Natural killer cell (primary cell): ENCODE results near the gene USPL1. TPM values are rescaled to one million over a fixed set of nuclear protein-coding genes. Genes with fewer than 3 reads are reported as not detected.

Experiments used
- ATAC-seq, 3 donors: fragments of 150-1000 bp in 2 of 3; fragments of 200-7000 bp in 1 of 3; cut with Tn5 transposase; 1 replicate in 1 of 3; 2 replicates in 2 of 3; pipeline ENCODE4 v1.10.0; 2021; ENCODE audit warnings: mild to moderate bottlenecking in 2 of 3, moderate library complexity in 2 of 3
- DNase-seq, 2 donors: peaks; one replicate each; pipeline versions ENCODE4 v3.0.0 to v3.0.0-alpha.2; 2013 to 2021; ENCODE audit warnings: mixed read lengths in 1 of 2
- H3K27ac ChIP-seq: one replicate; pipeline ENCODE4 v1.5.1; 2013; ENCODE audit warnings: mild to moderate bottlenecking, low read length
- H3K27me3 ChIP-seq: one replicate; pipeline ENCODE4 v1.6.1; 2013; ENCODE audit warnings: low read length; ENCODE audit not compliant: control insufficient read depth, insufficient read depth
- H3K36me3 ChIP-seq: one replicate; pipeline ENCODE4 v1.6.1; 2013; ENCODE audit warnings: low read length; ENCODE audit not compliant: control insufficient read depth, insufficient read depth
- H3K4me1 ChIP-seq: one replicate; pipeline ENCODE4 v1.6.1; 2013; ENCODE audit warnings: low read length; ENCODE audit not compliant: control insufficient read depth, insufficient read depth
- H3K4me3 ChIP-seq: one replicate; pipeline ENCODE4 v1.5.1; 2013; ENCODE audit warnings: low read length
- H3K9me3 ChIP-seq: one replicate; pipeline ENCODE4 v1.6.1; 2013; ENCODE audit warnings: low read length; ENCODE audit not compliant: control insufficient read depth, insufficient read depth
- H3K27ac Mint-ChIP-seq, 2 donors: one replicate each; pipeline ENCODE4 v1.8.0; 2022; ENCODE audit warnings: mild to moderate bottlenecking in 2 of 2, mixed read lengths in 2 of 2, moderate library complexity in 1 of 2
- H3K27me3 Mint-ChIP-seq, 2 donors: one replicate each; pipeline ENCODE4 v1.8.0; 2022; ENCODE audit warnings: low read depth in 2 of 2, mixed read lengths in 2 of 2
- H3K36me3 Mint-ChIP-seq: one replicate; pipeline ENCODE4 v1.8.0; 2022; ENCODE audit warnings: mixed read lengths
- H3K4me1 Mint-ChIP-seq, 2 donors: one replicate each; pipeline ENCODE4 v1.8.0; 2022; ENCODE audit warnings: mixed read lengths in 2 of 2
- H3K4me3 Mint-ChIP-seq: one replicate; pipeline ENCODE4 v1.8.0; 2022; ENCODE audit warnings: mild to moderate bottlenecking, moderate library complexity, mixed read lengths
- H3K9me3 Mint-ChIP-seq, 2 donors: one replicate each; pipeline ENCODE4 v1.8.0; 2022; ENCODE audit warnings: mixed read lengths in 2 of 2
- CTCF ChIP-seq: fragments of 200-600 bp; IDR thresholded peaks from one replicate; pipeline ENCODE4 v1.8.0; 2022; ENCODE audit warnings: antibody characterized with exemption
- WGBS: methylation state at CpG from one replicate; pipeline ENCODE4 v1.1.7; 2013; ENCODE audit warnings: missing lambda C conversion rate; ENCODE audit not compliant: insufficient coverage; 5-methylcytosine and 5-hydroxymethylcytosine counted together
- intact Hi-C: fragments of 100-400 bp; cut with micrococcal nuclease; formaldehyde crosslinking; loops from one replicate; pipeline ENCODE4 v1.14.2; 2022
- total RNA-seq, 4 donors: library from RNA; stranded (reverse); fragments of 120-200 nt in 1 of 4; gene quantifications; one replicate each; pipeline versions ENCODE4 v1.2.3 to v1.2.4, GENCODE V29; 2013 to 2022

Gene USPL1
- total RNA-seq, 3 donors from 2014 or later (not counting 1 experiment from before 2014, with no cell fraction given) = 34.8 to 39.0 (median 36.9) TPM

DNA sequence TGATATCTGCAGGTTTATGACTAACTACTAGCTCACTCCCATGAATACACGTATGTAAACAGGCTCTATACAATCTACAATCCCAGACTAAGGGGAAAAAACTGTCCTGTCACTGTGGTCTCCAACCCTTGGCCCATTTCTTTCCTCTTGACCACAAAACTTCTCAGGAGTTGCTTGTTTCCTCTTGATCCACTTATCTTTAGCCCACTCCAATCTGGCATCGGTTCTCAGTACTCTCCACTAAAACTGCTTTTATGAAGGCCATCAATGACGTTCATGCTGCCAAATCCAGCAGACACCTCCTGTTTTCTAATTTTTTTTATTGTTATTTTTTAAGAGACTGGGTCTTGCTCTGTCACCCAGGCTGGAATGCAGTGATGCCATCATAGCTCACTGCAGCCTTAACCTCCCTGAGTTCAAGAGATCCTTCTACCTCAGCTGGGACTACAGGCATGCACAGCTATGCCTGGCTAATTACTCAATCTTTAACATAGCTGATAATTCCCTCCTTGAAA is 31.9 kb upstream of the USPL1 start:
- WGBS = 35% methylated on average over 3 of the region's 3 CpGs
- no peak overlapping the region for H3K4me3 Mint-ChIP-seq
- H3K27me3 Mint-ChIP-seq = peaks cover 9 to 15% of the 10 kb centered on the region in 2 donors
- H3K36me3 Mint-ChIP-seq = no peaks in the 10 kb centered on the region
- no peak for TF ChIP-seq CTCF
- Histone ChIP-seq H3K4me1 (no peaks in the 10 kb centered on the region), H3K27ac (no peak overlapping the region), H3K36me3 (no peaks in the 10 kb centered on the region), H3K4me3 (no peak overlapping the region), H3K27me3 (no peaks in the 10 kb centered on the region), H3K9me3 (no peaks in the 10 kb centered on the region)
- H3K27ac Mint-ChIP-seq = no peak overlapping the region
- DNase-seq = no peak
- H3K9me3 Mint-ChIP-seq = no peaks in the 10 kb centered on the region
- ATAC-seq = no peak
- intact Hi-C loops = no loop called here
- no peaks in the 10 kb centered on the region for H3K4me1 Mint-ChIP-seq

- Mint-ChIP-seq H3K36me3 (no peaks in the 10 kb centered on the region), H3K27ac (no peak overlapping the region), H3K27me3 (peaks cover 9 to 11% of the 10 kb centered on the region in 2 donors), H3K4me1 (no peaks in the 10 kb centered on the region), H3K9me3 (no peaks in the 10 kb centered on the region), H3K4me3 (no peak overlapping the region)
- TF ChIP-seq CTCF = no peak
- no peak for DNase-seq
- intact Hi-C loops = no loop called here
- H3K4me3 ChIP-seq = no peak overlapping the region
- H3K4me1 ChIP-seq = no peaks in the 10 kb centered on the region
- H3K36me3 ChIP-seq = no peaks in the 10 kb centered on the region
- no peaks in the 10 kb centered on the region for H3K27me3 ChIP-seq
- no peaks in the 10 kb centered on the region for H3K9me3 ChIP-seq
- 100% methylated on average over 1 of the region's 1 CpG for WGBS
- H3K27ac ChIP-seq = no peak overlapping the region
- no peak for ATAC-seq
Observed at GRCh38 chr13:30587231-30587630, 30.5 kb upstream of the USPL1 start.

DNA sequence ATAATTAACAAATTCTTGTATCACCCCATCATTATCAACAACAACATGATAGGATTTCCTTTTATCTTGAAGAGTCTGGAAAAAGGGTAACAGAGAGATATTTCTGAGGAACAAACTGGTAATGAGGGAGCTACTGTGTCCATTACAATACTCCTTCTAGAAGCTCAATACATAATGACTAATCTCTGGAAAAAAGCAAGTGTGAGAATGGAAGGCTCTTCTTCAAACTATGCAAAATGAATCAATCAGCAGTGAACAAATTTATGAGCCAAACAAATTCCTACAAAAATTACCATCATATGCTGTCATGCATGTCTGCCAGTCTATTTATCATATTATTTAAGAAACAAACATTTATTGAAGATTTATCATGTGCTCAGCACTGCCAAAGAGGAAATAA is 30.0 kb upstream of the USPL1 start:
- Mint-ChIP-seq H3K9me3 (no peaks in the 10 kb centered on the region), H3K4me1 (no peaks in the 10 kb centered on the region), H3K27ac (no peak overlapping the region), H3K27me3 (peaks cover 9% of the 10 kb centered on the region in 2 donors), H3K36me3 (no peaks in the 10 kb centered on the region), H3K4me3 (no peak overlapping the region)
- DNase-seq (no peak), ATAC-seq (no peak)
- Histone ChIP-seq H3K36me3 (no peaks in the 10 kb centered on the region), H3K27ac (no peak overlapping the region), H3K27me3 (no peaks in the 10 kb centered on the region), H3K4me3 (no peak overlapping the region), H3K4me1 (no peaks in the 10 kb centered on the region), H3K9me3 (no peaks in the 10 kb centered on the region)
- intact Hi-C loops = no loop called here
- TF ChIP-seq CTCF = no peak

- H3K9me3 Mint-ChIP-seq = no peaks in the 10 kb centered on the region
- DNase-seq = no peak
- Histone ChIP-seq H3K27me3 (no peaks in the 10 kb centered on the region), H3K9me3 (no peaks in the 10 kb centered on the region), H3K4me3 (no peak overlapping the region), H3K4me1 (no peaks in the 10 kb centered on the region), H3K27ac (no peak overlapping the region), H3K36me3 (no peaks in the 10 kb centered on the region)
- WGBS = 94% methylated on average over 2 of the region's 2 CpGs
- H3K4me3 Mint-ChIP-seq = no peak overlapping the region
- no peak overlapping the region for H3K27ac Mint-ChIP-seq
- ATAC-seq = no peak
- H3K27me3 Mint-ChIP-seq = peaks cover 4 to 5% of the 10 kb centered on the region in 2 donors
- TF ChIP-seq CTCF = no peak
- H3K36me3 Mint-ChIP-seq = no peaks in the 10 kb centered on the region
- no peaks in the 10 kb centered on the region for H3K4me1 Mint-ChIP-seq
- intact Hi-C loops = no loop called here
Observed at GRCh38 chr13:30593001-30593400, 24.7 kb upstream of the USPL1 start.
